ENCODE measurements around the gene USP6.
"Not testable (repeated sequence)": the region's sequence is repeated elsewhere in the genome, so short reads cannot be mapped to it uniquely, and the experiment has no call there.

The USP6 gene

DNA sequence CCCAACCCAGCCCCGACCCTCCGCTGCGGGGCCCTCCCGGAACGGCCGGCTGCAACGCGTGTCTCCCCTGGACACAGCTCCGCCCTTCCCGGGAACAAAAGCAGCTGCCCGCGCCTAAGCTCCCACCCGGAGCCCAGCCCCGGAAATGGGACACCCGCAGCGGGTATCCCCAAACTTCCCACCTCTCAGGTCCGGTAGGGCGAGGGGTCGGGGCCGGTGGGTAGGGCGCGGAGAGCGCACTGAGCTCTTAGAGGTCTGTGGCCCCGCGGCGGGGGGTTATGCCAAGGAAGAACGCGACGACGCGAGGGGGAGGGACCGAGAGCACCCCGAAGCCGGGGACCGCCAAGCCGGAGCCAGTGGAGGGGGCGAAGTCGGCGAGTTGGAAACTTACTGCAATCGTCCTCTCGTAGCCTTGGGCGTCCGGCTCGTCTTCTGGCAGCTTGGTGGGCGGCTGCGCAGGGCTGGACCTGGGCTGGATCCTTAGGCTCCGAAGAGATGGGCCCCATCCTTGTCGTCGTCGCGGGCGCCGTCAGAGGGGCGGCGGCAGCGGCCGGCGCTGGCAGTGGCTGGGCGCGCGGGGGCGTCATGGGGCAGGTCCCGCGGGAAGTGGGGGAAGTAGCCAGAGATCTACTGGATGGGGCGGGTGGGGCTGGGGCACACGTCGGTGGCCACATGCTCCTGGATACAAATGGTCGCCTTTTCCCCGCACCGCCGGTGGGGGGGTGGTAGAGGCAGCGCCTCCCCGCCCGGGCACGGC, 6.9 kb downstream of the USP6 start:
- DNase-seq = no peak

DNA sequence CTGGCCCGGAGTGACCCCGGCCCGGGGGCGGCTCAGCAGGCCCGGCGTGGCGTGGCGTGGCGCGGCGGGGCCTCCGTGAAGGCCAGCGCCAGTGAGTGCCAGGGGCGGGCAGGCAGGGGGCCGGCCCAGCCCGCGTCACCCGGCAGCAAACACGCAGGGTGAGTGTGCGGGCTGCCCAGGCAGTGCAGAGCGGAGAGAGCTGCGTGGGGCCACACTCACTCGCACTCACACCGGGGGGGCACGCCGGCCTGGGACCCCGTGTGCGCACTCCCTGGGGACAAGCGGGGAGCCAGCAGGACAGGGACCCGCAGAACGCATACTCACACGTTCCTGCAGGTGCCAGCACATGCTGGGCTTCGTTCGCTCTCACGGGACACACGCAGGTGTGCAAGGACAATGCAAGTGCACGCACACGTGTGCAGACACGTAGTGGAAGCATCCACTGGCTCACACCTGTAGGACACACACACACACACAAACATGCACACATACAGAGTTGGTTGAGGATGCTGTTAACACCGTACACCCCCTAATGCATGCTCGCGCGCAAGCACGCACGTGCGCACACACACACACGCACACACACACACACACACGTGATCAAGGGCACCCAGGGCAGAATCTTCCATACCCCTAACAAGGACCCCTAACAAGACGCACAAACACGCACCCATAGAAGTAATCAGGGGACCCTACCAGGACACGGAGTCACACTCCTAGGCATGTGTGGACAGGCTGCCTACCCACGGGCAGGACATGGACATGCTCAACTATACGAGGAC, 7.7 kb downstream of the USP6 start:
- no peak for DNase-seq

GRCh38 chr17:5124125-5124760, 8.4 kb downstream of the USP6 start:
- not testable (repeated sequence) for DNase-seq

GRCh38 chr17:5124896-5125295, 9.1 kb downstream of the USP6 start:
- not testable (repeated sequence) for DNase-seq

DNA sequence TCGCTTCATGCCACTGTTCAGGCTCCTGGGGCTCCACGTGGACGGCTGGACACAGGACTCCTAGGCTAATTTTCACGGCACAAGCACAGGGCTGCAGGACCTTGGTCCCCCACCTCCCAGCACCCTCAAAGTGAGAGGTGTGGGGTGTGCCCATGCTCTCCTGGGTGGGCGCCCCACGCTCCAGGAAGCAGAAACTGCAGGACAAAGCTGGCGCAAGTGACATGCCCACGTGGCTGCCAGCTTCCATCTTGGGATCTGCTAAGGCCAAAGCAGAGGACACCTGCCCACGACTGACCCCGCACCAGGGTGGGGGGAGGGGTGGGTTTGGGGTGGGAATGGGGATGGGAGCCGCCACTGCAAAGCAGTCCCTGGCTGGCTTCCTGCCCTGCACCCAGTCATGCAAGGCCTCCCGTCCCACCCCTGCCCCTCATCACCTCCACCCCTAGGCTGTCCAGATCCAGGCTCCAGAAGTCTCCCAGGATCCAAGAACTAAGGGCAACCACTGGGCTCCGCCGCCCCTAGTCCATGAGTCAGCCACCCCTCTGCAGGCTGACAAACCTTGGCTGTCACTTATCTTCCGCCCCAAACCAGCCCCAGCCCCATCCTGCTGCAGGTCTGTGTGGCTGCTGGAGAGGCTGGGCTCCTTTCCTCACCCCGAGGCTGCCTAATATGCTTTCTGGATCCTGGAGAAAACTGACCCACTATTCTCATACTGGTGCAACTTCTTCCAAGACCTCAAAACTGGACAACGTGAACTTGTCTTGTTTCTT, 11.1 kb downstream of the USP6 start:
- DNase-seq = no peak

GRCh38 chr17:5127910-5128309, 12.1 kb downstream of the USP6 start:
- DNase-seq = no peak

DNA sequence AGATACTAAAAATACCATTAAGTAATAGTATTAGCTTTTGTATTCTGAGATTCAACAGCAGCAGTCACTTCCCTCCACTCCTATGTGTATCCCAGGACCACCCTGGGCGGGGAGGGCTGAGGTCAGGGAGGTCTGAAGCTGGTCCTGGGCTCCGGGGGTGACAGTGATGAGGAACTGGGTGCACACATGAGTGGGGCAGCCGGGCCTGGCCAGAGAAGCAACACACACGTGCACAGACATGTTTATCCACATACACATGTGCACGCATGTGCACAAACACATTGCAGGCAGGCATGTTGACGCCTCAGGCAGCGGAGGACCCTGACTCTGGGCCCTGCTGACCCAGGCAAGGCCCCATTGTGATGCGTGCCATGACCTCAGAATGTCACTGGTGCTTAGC, 12.6 kb downstream of the USP6 start:
- not testable (repeated sequence) for DNase-seq

GRCh38 chr17:5128905-5129535, 13.2 kb downstream of the USP6 start:
- no peak for DNase-seq

- not testable (repeated sequence) for DNase-seq
Observed at GRCh38 chr17:5129770-5130169, 13.9 kb downstream of the USP6 start.

DNA sequence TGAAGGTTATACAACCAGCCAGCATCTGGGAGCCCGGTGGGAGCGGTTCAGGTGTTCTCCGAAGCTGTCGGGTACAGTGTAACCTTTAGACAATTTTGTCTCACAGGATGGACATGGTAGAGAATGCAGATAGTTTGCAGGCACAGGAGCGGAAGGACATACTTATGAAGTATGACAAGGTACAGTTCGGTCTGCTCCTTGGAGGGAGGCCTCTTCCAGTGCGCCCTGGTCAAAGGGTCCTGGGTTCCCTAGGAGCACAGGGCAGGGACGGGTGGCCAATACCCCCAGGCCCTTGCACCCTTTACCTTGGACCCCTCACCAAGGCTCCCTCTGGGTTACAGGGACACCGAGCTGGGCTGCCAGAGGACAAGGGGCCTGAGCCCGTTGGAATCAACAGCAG, 14.4 kb downstream of the USP6 start:
- not testable (repeated sequence) for DNase-seq

- DNase-seq = not testable (repeated sequence)
Observed at GRCh38 chr17:5130687-5131086, 14.9 kb downstream of the USP6 start.

DNA sequence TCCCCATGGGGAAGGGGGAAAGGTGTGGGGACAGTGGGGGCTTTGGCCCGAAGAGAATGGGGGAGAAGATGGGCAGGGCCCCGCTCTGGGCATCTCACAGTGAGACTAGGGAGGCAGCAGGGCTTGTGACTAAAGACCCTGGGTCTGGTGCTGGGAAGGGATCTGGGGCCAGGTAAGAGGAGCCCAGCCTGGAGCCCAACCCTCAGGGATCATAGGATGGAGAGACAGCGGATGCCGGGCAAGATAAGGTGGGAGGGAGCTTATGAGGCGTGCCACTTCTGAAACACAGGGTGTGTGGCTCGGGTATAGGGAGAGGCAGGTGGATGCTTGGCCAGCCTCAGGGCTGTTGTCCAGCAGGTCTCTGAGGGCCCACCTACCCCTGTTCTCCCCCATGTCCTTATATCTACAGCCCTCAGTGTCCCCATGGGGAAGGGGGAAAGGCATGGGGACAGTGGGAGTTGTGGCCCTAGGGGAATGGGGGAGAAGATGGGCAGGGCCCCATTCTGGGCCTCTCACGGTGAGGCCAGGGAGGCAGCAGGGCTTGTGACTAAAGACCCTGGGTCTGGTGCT, 15.4 kb downstream of the USP6 start:
- DNase-seq = no peak

GRCh38 chr17:5131799-5132502, 16.1 kb downstream of the USP6 start:
- not testable (repeated sequence) for DNase-seq

DNA sequence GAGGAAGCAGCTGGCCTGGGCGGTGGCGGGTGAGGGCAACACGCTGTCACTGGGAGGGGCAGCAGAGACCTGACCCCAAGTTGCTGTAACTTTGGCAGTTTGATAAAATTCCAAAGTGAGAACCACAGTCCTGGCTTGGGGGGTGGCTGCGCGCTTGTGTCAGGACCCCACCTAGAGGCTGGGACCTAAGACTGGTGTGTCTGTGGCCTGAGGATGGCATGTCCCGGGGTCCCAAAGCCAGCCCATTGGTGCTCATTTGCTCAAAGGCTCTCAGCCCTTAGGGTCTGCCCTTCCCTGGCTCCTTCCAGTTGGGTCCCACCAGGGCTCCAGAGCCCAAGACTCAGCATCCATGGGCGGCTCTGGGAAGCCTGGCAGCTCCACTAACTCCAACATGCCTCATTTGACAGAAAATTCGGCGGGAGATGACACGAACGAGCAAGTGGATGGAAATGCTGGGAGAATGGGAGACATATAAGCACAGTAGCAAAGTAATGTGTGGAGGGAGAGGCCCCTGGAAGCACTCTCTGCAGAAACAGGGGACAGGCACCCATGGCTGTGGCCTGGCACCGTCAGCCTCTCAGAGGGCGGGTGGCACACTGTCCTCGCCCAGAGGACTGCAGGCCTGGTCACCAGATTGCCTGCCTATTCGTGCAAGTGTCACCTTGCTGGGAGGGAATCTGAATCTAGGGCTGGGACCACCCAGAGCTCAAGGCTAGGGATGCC, 16.8 kb downstream of the USP6 start:
- DNase-seq = not testable (repeated sequence)

DNA sequence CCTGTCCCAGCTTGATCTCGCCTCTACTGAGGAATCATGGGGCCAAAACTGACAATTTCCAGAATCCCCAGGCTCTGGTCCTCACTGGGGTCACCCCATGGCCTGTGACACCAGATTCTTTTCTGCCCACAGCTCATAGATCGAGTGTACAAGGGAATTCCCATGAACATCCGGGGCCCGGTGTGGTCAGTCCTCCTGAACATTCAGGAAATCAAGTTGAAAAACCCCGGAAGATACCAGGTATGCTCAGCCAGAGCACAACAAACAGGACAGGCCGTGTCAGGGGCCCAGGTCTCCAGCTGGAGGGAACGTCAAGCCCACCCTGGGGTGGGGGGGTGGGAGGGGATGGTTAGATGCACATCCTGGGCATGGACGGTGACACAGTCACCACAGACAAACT, 17.5 kb downstream of the USP6 start:
- no peak for DNase-seq

GRCh38 chr17:5133961-5134360, 18.1 kb downstream of the USP6 start:
- not testable (repeated sequence) for DNase-seq

GRCh38 chr17:5134571-5134970, 18.7 kb downstream of the USP6 start:
- not testable (repeated sequence) for DNase-seq

DNA sequence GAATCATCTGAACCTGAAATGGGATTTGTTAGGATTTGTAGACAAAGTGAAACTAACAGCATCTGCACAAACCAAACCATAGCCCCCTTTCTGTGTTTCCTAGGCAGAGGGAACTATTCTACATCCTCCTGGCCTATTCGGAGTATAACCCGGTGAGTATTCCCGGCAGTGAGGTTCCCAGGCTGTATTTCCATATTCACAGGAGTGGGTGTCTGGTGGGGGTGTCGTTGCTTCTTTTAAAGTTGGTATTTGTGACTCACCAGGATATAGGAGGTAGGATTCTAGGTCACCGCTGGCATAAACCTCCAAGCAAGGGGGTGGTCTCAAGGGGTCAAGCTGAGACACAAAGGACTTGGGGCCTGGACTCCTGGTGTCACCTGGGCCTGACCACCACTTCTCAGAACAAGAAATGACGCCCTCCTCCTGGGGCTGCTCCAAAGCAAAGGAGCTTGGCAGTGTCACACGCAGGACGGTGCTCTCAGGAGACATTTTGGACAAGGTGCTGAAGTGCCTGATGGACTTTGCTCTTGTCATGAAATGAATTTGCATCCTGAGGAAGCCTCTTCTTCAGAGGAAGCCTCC, 19.4 kb downstream of the USP6 start:
- DNase-seq = not testable (repeated sequence)

- no peak for DNase-seq
Observed at GRCh38 chr17:5135726-5136579, 20.1 kb downstream of the USP6 start.
